Right lobe of liver (tissue), 4 donors: ENCODE measurements around the gene CLSTN1.

Experiments
- CTCF ChIP-seq, 4 donors: fragments of 200-600 bp in 3 of 4; fragments of 450-650 bp in 1 of 4; IDR thresholded peaks; one replicate each; pipeline versions ENCODE4 v1.5.1 to v1.8.0; 2016 to 2022; ENCODE audit warnings: antibody characterized with exemption in 4 of 4, mild to moderate bottlenecking in 2 of 4
- POLR2A ChIP-seq: fragments of 450-650 bp; IDR thresholded peaks from one replicate; pipeline ENCODE4 v1.6.1; 2017; ENCODE audit warnings: antibody characterized with exemption, mild to moderate bottlenecking
- donor health status: DM: no; HTN: no; CAD: no.
- donor health status: DM: no; HTN: no; CAD: no.
- donor health status: DM: no; HTN: yes; CAD: no.

GRCh38 chr1:9850442-9851162, 26.8 kb upstream of the CLSTN1 start:
- TF ChIP-seq CTCF (IDR thresholded peaks at IDR 0.05) (no peak), POLR2A (no peak)
